Activated CD4-positive, alpha-beta T cell treated with anti-CD3 and anti-CD28 coated beads, Interleukin-2, amount 50 U/mL, for 24 hours (primary cell): ENCODE results near the gene ADAP1.

Experiments used
- DNase-seq, 2 donors: peaks; one replicate each; pipeline ENCODE4 v3.0.0-alpha.2; 2020; ENCODE audit warnings: low read depth in 1 of 2, low spot score in 1 of 2

Gene ADAP1

GRCh38 chr7:896346-897075 is 58.0 kb downstream of the ADAP1 start:
- DNase-seq = no peak

DNA sequence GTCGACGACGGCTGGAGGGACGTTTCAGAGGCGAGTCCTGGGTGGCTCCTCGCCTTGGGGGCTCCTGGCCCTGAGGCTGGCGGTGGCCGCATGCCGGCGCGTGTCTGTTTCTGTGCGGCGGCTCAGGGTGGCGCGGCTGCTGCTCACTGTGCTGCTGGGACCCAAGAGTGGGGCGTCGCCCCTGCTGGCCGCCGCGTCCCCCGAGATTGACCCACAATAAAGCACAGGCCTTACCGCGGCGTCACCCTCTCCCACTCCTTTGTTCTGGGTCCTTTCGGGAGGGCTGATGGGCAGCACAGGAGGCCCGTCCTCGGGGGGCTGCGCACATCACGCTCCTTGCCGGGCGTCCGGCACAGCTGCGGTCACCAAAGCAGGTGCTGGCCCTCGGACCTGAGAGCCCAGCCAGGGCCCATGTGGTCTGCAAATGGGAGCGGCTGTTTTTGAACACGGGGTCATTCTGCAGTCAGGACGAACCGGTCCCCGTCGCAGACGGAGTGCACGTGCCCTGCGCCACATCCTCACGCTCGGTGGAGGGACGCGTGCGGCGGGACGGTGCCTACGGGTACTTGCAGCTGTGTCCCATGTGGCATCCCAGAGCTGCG is 58.9 kb downstream of the ADAP1 start:
- DNase-seq = no peak

GRCh38 chr7:894927-895450 is 59.5 kb downstream of the ADAP1 start:
- no peak for DNase-seq

GRCh38 chr7:894164-894867 is 60.2 kb downstream of the ADAP1 start:
- DNase-seq = no peak

DNA sequence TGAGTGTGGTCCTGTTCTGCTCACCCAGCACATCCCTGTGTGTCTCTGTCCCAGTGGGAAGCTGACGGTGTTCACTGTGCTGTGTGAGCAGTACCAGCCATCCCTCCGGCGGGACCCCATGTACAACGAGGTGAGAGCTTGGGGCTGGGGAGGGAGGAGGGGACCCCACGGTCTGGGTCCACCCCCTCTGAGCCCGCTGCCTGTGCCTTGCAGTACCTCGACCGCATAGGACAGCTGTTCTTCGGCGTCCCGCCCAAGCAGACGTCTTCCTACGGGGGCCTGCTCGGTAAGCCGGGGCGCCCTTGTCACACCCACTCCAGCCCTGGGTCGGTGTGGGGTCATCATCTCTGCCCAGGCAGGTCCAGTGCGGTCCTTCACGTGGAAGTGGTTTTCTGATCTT is 60.8 kb downstream of the ADAP1 start:
- no peak for DNase-seq

DNA sequence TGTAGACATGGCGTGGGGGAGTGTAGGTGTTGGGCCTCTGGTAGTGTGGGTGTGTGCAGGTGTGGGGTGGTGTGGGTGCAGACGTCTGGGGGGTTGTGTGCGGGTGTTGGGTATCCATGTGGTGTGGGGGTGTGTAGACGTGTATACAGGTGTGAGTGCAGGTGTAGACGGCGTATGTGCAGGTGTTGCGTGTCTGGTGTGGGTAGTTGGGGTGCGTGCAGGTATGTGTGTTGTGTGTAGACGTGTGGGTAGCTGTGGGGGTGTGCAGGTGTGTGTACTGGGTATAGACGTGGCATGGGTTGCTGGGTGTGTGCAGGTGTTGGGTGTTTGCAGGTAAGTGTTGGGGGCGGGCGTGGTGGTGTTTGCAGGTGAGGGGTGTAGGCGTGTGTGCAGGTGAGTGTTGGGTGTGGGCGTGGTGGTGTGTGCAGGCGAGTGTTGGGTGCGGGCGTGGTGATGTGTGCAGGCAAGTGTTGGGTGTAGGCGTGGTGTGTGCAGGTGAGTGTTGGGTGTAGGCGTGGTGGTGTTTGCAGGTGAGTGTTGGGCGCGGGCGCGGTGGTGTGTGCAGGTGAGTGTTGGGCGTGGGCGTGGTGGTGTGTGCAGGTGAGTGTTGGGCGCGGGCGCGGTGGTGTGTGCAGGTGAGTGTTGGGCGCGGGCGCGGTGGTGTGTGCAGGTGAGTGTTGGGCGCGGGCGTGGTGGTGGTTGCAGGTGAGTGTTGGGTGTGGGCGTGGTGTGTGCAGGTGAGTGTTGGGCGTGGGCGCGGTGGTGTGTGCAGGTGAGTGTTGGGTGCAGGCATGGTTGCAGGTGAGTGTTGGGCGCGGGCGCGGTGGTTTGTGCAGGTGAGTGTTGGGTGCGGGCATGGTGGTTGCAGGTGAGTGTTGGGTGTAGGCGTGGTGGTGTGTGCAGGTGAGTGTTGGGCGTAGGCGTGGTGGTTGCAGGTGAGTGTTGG is 61.6 kb downstream of the ADAP1 start:
- no peak for DNase-seq

- no peak for DNase-seq
These were observed 62.7 kb downstream of the ADAP1 start for GRCh38 chr7:891805-892204.

GRCh38 chr7:891291-891690 is 63.2 kb downstream of the ADAP1 start:
- DNase-seq = no peak

DNA sequence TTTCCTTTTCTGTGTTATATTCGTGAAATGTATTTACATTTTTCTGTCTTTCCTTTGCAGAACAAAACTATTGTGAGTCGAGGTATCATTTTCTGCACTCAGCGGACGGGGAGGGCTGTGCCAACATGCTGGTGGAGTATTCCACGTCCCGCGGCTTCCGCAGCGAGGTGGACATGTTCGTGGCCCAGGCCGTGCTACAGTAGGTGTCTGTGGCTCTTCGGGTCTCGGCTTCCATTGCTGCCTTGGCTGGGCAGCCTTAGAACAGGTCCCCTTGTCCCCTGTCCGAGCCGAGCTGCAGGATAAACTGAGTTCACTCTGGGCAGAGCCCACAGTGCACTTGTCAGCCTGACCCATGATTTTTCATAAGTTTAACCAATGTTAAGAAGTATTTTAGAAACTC is 63.6 kb downstream of the ADAP1 start:
- DNase-seq = no peak

GRCh38 chr7:889391-889790 is 65.1 kb downstream of the ADAP1 start:
- no peak for DNase-seq

DNA sequence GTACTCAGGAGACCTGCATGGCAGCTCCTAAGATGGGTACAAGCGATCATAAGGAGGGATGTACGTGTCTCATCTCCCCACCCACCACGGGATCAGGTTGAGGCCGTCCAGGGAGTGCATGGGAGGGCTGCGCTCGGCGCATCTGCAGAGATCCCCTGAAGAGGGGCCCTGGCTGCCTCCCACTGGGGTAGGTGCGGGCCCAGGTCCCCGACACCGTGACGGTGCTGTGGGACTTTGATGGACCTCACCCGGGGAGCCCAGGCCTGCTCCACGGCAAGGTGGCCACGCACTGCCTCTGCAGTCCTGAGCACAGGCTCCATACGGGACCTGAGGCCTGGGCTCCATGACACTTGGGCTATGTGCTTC is 65.5 kb downstream of the ADAP1 start:
- DNase-seq = no peak

- no peak for DNase-seq
These were observed 66.1 kb downstream of the ADAP1 start for GRCh38 chr7:888081-889024.

DNA sequence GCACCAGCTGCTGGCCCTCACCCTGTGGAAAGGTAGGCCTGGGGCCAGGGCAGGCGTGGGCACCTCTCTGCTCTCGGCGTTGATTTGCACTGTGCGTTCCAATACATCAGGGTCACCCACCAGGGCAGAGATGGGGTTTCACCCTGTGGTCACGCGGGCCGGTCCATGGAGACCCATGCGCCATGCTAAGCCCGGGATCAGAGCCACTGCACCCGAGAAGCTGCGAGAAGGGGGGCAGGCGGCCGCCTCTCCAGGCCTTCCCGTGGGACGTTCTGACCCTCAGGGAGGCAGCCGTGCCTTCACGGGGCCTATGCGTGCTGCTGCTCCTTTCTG is 67.0 kb downstream of the ADAP1 start:
- DNase-seq = no peak

- no peak for DNase-seq
These were observed 67.6 kb downstream of the ADAP1 start for GRCh38 chr7:886626-887487.

DNA sequence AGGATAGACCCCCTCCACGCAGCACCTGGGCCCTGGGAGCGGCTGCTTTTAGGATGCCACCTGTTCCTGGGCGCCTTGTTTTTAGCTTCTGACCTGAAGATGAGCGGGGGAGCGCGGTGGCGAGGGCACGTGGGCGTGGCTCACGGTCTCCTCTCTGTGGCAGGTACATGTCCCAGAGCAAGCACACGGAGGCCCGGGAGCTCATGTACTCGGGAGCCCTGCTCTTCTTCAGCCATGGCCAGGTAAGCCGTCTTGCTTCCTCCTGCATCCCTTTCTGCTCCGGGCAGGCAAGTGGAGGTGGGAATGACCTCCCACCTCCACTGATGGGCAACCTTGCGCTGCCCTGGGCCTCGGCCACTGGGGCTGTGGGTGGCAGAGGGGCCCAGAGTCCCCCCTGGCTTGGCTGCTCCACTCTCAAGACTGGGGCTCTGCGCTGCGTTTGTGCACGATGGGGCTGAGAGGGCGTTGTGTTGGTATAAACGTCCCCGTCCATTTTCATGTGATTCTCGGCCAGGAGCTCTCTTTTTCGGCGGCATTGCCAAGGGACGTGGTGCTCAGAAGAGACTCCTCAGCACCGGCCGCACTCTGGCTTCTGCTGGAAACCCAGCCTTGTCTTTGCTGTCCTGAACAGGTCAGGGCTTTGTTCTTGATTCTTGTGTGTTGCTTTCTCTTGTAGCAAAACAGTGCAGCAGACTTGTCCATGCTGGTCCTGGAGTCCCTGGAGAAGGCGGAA is 68.4 kb downstream of the ADAP1 start:
- no peak for DNase-seq

- no peak for DNase-seq
These were observed 69.1 kb downstream of the ADAP1 start for GRCh38 chr7:885261-885892.

DNA sequence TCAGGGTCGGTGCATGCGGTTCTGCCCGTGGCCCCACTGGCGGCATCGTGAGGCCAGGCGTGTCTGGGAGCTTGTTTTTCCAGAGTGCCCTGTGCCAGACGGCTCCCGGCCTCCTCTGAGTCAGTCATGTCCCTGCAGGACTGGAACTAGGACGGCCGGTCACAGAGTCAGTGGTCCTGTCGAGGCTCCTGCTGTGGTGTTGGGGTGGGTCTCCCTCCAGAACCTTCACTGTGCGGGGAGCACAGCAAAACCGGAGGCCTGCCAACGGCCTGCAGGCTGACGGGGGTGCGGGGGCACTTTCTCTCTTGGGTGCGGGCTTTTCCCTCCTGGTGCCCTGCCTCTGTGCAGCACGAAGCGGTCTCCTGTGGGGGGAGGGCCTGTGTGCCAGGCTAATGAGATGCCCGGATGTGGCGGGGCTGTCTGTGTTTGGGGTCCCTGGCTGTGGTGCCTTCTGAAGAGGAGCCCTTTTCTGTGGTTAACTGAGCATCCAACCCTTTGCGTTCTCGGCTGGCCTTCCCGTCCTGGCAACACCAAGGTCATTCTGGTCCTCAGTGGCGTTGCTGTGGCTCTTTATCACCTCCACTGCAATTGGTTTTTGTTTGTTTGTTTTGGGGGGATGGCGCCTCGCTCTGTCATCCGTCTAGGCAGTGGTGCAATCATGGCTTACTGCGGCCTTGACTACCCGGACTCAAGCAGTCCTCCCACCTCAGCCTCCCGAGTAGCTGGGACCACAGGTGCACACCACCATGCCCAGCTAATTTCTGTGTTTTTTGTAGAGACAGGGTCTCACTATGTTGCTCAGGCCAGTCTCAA is 70.1 kb downstream of the ADAP1 start:
- no peak for DNase-seq
